Neural crest cell (in vitro differentiated cells): Measurements from ENCODE around the gene MYL3. TPM values are rescaled to one million over a fixed set of nuclear protein-coding genes. Genes with fewer than 3 reads are reported as not detected.

Experiments used
- DNase-seq: peaks from one replicate; pipeline ENCODE4 v3.0.0; 2021; ENCODE audit warnings: low read depth, mixed read lengths, low spot score
- H3K27ac Mint-ChIP-seq: one replicate; pipeline ENCODE4 v1.8.0; 2021; ENCODE audit warnings: mild to moderate bottlenecking, mixed read lengths; ENCODE audit not compliant: unreplicated experiment
- H3K27me3 Mint-ChIP-seq: 2 replicates; pipeline ENCODE4 v1.8.0; 2021; ENCODE audit warnings: low read depth, mild to moderate bottlenecking, mixed read lengths
- H3K36me3 Mint-ChIP-seq: 2 replicates; pipeline ENCODE4 v1.8.0; 2021; ENCODE audit warnings: low read depth, mild to moderate bottlenecking, mixed read lengths
- H3K4me1 Mint-ChIP-seq: 2 replicates; pipeline ENCODE4 v1.8.0; 2021; ENCODE audit warnings: mixed read lengths
- H3K4me3 Mint-ChIP-seq: one replicate; pipeline ENCODE4 v1.8.0; 2021; ENCODE audit warnings: mild to moderate bottlenecking, mixed read lengths
- H3K9me3 Mint-ChIP-seq: 2 replicates; pipeline ENCODE4 v1.8.0; 2021; ENCODE audit warnings: mixed read lengths
- CTCF ChIP-seq: fragments of 200-600 bp; sonication (generic); conservative IDR thresholded peaks from 2 replicates; pipeline ENCODE4 v1.5.0; 2021; ENCODE audit warnings: antibody characterized with exemption, mild to moderate bottlenecking
- total RNA-seq: library from RNA; stranded (reverse); gene quantifications from 2 replicates; pipeline ENCODE4 v1.2.1, GENCODE V29; 2021

The MYL3 gene
- total RNA-seq, 1 donor from 2014 or later, result not detected

DNA sequence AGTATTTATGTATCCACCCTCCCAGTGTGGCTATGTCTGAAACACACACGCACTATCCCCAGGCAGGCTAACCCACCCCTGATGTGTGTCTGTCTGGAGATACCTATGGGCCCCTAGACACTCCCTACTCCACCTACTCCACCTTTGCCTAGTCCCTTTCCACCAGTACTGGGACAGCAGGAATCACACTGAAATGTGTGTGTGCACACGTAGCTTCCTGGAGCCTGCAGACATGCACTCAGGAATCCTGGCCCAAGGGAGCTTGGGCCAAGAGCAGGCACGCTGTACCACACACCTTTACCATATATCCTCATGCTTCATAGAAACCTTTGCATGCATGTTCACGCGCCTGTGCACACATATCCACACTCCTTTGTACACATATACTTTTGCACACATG, 7.4 kb upstream of the MYL3 start:
- Mint-ChIP-seq H3K4me1 (peaks cover 28% of the 10 kb centered on the region), H3K27ac (no peak overlapping the region), H3K36me3 (no peaks in the 10 kb centered on the region), H3K4me3 (no peak overlapping the region), H3K9me3 (no peaks in the 10 kb centered on the region), H3K27me3 (peaks cover 5% of the 10 kb centered on the region)
- no peak for DNase-seq
- TF ChIP-seq CTCF, result no peak

DNA sequence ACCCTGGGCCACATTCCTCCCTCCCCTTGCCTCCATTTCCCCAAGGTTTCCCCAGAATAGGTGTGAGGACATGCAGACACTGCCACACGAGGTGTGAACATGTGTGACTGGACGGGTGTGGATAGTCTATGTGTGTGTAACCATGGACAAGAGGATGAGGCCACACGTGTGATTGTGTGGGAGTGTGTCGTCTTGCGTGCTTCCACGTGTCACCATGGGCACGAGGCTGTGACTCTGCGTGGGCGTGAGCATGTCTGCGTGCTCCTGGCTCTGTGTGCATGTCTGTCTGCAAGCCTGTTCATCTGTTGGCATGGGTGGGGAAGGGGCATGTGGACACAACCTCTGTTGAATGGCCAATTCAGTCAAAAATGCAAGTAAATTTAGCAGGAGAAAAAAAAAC, 6.2 kb upstream of the MYL3 start:
- DNase-seq, result no peak
- Mint-ChIP-seq H3K27ac (no peak overlapping the region), H3K27me3 (peaks cover 5% of the 10 kb centered on the region), H3K36me3 (no peaks in the 10 kb centered on the region), H3K4me1 (peaks cover 28% of the 10 kb centered on the region), H3K4me3 (no peak overlapping the region), H3K9me3 (no peaks in the 10 kb centered on the region)
- TF ChIP-seq CTCF, result no peak

GRCh38 chr3:46868948-46869347, 5.7 kb upstream of the MYL3 start:
- Mint-ChIP-seq H3K27ac (no peak overlapping the region), H3K4me1 (peaks cover 27% of the 10 kb centered on the region), H3K4me3 (no peak overlapping the region), H3K27me3 (peaks cover 5% of the 10 kb centered on the region), H3K9me3 (no peaks in the 10 kb centered on the region), H3K36me3 (no peaks in the 10 kb centered on the region)
- no peak for DNase-seq
- TF ChIP-seq CTCF, result no peak

DNA sequence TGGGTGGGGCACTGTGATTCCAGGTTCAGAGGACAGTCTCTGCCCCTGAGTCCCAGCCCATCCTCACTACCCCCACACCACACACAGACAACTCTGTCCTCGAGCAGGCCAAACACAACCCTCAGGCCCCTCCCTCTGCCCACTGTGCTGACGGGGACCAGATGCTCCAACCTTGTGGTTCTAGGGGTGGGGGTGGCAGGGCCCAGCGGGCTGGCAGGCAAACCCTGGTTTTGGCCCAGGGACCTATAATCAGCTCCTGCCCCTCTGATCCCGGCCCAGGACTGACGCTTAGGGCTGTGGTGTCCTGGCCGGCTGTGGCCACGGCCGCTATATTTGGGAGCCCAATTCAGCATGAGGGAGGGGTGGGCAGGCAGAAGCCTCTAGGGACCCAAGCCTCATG, 5.0 kb upstream of the MYL3 start:
- no peak overlapping the region for H3K4me3 Mint-ChIP-seq
- DNase-seq, result no peak
- no peak overlapping the region for H3K27ac Mint-ChIP-seq
- H3K9me3 Mint-ChIP-seq, result no peaks in the 10 kb centered on the region
- peaks cover 5% of the 10 kb centered on the region for H3K27me3 Mint-ChIP-seq
- no peaks in the 10 kb centered on the region for H3K36me3 Mint-ChIP-seq
- TF ChIP-seq CTCF, result no peak
- H3K4me1 Mint-ChIP-seq, result peaks cover 27% of the 10 kb centered on the region

- Mint-ChIP-seq H3K9me3 (no peaks in the 10 kb centered on the region), H3K27ac (no peak overlapping the region), H3K4me1 (peaks cover 20% of the 10 kb centered on the region), H3K4me3 (no peak overlapping the region), H3K27me3 (peaks cover 3% of the 10 kb centered on the region), H3K36me3 (no peaks in the 10 kb centered on the region)
- DNase-seq, result no peak
- no peak for TF ChIP-seq CTCF
Observed at GRCh38 chr3:46867550-46867898, 4.3 kb upstream of the MYL3 start.
